Suppressor macrophage treated with lipopolysaccharide for 1 hour (primary cell): ENCODE measurements around the gene MYL12A.
"Not testable (repeated sequence)": the region's sequence is repeated elsewhere in the genome, so short reads cannot be mapped to it uniquely, and the experiment has no call there.

Source experiments
- DNase-seq, 3 donors: peaks; one replicate each; pipeline ENCODE4 v3.0.0-alpha.2; 2020 to 2022

Gene MYL12A

GRCh38 chr18:3247240-3248061, at the start of gene MYL12A:
MYL12A (plus strand) TSS chr18:3247801; CDS start chr18:3253248, 5,447 bp downstream.
- peak; percentile 97 to 99 (median 98) for DNase-seq

DNA sequence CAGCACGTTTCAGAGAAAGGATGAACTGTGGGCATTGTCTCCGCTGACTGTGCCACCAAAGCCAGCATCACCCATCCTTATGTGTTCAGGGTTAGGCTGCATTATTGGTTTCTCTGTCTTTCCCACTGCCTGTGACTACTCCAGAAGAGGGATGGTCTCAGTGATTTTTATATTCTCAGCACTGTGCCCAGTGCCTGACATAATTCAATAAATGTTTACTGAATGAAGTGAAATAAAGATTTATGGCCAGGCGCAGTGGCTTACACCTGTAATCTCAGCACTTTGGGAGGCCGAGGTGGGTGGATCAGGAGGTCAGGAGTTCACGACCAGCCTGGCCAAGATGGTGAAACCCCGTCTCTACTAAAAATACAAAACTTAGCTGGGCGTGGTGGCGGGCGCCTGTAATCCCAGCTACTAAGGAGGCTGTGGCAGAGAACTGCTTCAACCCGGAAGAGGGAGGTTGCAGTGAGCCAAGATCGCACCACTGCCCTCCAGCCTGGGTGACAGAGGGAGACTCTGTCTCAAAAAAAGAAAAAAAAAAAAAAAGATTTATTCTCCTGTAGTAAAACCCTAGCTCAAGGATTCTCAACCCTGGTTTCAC, 49.2 kb upstream of the MYL12A start:
- DNase-seq, result not testable (repeated sequence)

GRCh38 chr18:3199942-3200645, 47.5 kb upstream of the MYL12A start:
- no peak for DNase-seq

- DNase-seq, result no peak
Observed at GRCh38 chr18:3205239-3205638, 42.4 kb upstream of the MYL12A start.

GRCh38 chr18:3207565-3207964, 40.0 kb upstream of the MYL12A start:
- no peak for DNase-seq

- no peak for DNase-seq
Observed at GRCh38 chr18:3209859-3210569, 37.6 kb upstream of the MYL12A start.

DNA sequence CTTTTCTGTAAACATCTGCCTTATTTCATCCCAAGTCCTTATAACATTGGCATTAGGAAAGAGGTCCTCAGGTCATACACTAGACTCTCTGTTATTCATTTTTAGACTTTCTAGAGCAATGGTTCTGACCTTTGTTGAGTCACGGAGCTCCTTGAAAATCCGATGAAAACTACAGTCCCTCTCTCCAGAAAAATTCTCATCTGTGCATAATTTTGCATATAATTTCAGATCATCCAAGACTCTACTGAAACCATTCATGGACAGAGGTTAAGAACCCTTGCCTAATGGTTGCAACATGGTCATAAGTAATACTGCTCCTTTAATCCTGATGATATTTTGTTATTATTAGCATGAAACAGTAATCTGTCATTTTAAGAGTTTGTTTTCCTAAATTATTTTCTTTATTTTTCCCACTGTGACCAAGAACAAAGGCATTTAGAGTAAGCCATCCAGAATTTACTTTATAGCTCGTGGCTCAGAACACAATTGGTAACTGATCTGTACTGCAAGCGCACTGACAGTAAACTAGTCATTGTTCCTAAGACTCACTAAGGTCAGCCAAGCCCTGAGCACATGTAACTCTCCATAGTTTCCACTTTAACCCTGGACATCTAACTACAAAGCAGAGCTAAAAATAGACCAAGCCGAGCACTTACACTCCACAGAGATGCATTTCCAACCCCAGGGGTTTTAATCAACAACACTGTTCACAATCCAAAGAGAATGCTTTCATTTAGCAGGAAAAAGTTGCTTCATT, 36.2 kb upstream of the MYL12A start:
- no peak for DNase-seq

DNA sequence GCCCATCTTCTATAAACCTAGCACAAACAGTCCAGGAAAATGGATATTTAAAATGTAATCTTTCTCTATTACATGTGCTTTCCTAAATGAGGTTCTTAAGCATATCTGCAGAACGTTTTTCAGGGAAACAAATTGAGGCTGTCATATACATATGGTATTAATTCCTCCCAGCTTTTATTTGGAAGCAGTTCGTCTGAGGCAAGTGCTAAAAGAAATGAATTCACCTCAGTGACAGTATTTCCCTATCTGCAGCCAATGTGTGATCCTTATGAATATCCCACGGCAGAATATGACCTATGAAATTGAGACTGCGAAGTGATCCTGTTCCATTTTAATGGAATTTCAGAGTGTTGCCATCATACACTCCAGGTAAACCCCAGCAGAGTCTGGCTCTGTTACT, 34.9 kb upstream of the MYL12A start:
- no peak for DNase-seq

- DNase-seq, result no peak
Observed at GRCh38 chr18:3213300-3214059, 34.1 kb upstream of the MYL12A start.

GRCh38 chr18:3214855-3215637, 32.6 kb upstream of the MYL12A start:
- no peak for DNase-seq

GRCh38 chr18:3216987-3217386, 30.6 kb upstream of the MYL12A start:
- DNase-seq, result no peak

GRCh38 chr18:3217948-3218647, 29.5 kb upstream of the MYL12A start:
- DNase-seq, result no peak

DNA sequence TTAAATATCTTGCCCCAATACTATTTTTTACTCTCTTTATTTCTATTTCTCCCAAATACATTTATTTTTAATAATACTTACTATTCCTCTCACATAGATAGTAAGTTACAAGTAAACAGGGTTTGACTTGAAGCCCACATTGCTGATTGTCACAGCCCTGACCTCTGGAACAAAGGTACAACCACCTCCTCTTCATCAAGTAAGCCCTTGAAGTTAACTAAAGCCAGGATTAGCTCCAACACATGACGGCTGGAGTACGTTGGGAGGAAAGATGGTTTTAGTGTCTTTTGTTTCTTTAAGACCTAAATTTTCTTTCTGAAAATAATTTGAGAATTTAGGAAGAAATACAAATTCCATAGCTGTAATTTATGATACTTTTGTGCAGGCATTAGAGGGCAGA, 28.8 kb upstream of the MYL12A start:
- no peak for DNase-seq

DNA sequence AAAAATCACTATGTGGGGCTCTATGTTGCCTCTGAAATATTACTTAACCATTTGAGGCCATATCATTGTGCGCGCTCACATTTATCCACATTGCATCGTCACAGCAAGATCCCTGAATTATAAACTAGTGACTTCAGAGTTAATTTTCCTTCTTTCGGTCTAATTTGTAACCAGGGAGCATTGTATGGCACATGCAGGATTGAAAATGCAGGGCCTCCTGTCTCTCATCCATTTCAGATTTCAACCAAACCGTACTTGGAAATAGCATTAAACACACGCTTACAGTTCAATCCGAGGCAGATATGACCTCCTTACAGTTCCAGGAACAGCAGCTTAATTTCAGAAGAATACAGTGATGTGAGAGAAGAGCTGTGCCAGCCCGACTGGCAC, 28.4 kb upstream of the MYL12A start:
- no peak for DNase-seq

- no peak for DNase-seq
Observed at GRCh38 chr18:3219631-3220335, 27.8 kb upstream of the MYL12A start, which contains the start of gene MYOM1. MYOM1 (minus strand) TSS chr18:3219968; CDS start chr18:3215223, 4,745 bp downstream.

DNA sequence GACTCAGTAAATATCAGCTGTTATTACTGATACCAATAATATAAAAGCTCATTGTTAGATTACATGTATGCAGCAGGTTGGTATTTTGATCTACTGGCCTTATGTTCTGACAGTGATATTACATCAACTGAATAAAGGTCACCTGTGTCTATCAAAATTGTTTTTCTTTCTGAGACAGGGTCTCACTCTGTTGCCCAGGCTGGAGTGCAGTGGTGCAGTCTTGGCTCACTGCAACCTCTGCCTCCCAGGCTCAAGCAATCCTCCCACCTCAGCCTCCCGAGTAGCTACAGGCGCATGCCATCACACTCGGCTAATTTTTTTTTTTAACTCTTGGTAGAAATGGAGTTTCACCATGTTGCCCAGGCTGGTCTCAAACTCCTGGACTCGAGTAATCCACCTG, 26.7 kb upstream of the MYL12A start:
- not testable (repeated sequence) for DNase-seq

GRCh38 chr18:3221496-3221895, 26.1 kb upstream of the MYL12A start:
- no peak for DNase-seq

GRCh38 chr18:3223356-3223755, 24.2 kb upstream of the MYL12A start:
- DNase-seq, result no peak

- peak in 1 of 3 donors; percentile 4 for DNase-seq
Observed at GRCh38 chr18:3224223-3224622, 23.4 kb upstream of the MYL12A start.
